K562 (cell line): ENCODE measurements around the gene GOLPH3L. TPM values are rescaled to one million over a fixed set of nuclear protein-coding genes. Genes with fewer than 3 reads are reported as not detected.

Experiments
- PRPF4 ChIP-seq: fragments of 200-400 bp; formaldehyde crosslinking; IDR thresholded peaks from one replicate; pipeline ENCODE4 v1.6.1; 2017; ENCODE audit warnings: low read length, low read depth, mild to moderate bottlenecking; ENCODE audit not compliant: insufficient read depth, poor library complexity, severe bottlenecking
- SP1 ChIP-seq: sonication (generic); formaldehyde crosslinking; IDR thresholded peaks from 2 replicates; pipeline ENCODE4 v1.8.1; 2022; ENCODE audit warnings: mild to moderate bottlenecking, missing genetic modification reagents
- TEAD2 ChIP-seq: fragments of 450-650 bp; IDR thresholded peaks from 2 replicates; pipeline ENCODE4 v1.6.1; 2016; ENCODE audit warnings: missing genetic modification characterization, control low read depth, missing compliant biosample characterization
- YY1 ChIP-seq, 3 experiments: IDR thresholded peaks; 2 replicates each; pipeline ENCODE4 v1.6.1; 2011; ENCODE audit warnings: low read length in 2 of 3, mild to moderate bottlenecking in 2 of 3, moderate library complexity in 2 of 3, borderline replicate concordance in 1 of 3, control low read depth in 1 of 3, low read depth in 1 of 3; ENCODE audit not compliant: insufficient read depth in 3 of 3, insufficient replicate concordance in 2 of 3, control insufficient read depth in 1 of 3, insufficient read length in 1 of 3; ENCODE audit errors: extremely low read depth in 1 of 3
- ZNF143 ChIP-seq: sonication (generic); formaldehyde crosslinking; IDR thresholded peaks from 2 replicates; pipeline ENCODE4 v1.9.0; 2022; ENCODE audit warnings: mild to moderate bottlenecking, missing genetic modification reagents
- ZNF3 ChIP-seq: fragments of 250-450 bp; sonication (Bioruptor Pico); IDR thresholded peaks from 2 replicates; pipeline ENCODE4 v1.5.0; 2021; ENCODE audit warnings: mild to moderate bottlenecking, moderate library complexity
- ZNF324 ChIP-seq: fragments of 250-450 bp; sonication (Bioruptor Pico); IDR thresholded peaks from 2 replicates; pipeline ENCODE4 v1.4.0; 2020; ENCODE audit warnings: mild to moderate bottlenecking
- polyA plus RNA-seq, 8 experiments: library from polyadenylated mRNA; depleted of rRNA in 4 of 8; stranded (reverse) in 5 of 8; unstranded in 3 of 8; fragments of >200 nt; fragmentation: Nextera tagmentation in 2 of 8; fragmentation: Illumina TruSeq in 1 of 8; extraction: Ambion mirVana in 2 of 8; extraction: Trizol in 1 of 8; gene quantifications; 2 replicates each; pipeline versions ENCODE4 v1.2.1 to v1.2.3, GENCODE V29; 2011 to 2014; ENCODE audit warnings: inconsistent platforms in 1 of 8, missing spikeins in 1 of 8
- total RNA-seq, 7 experiments: library from RNA; depleted of rRNA in 6 of 7; stranded (reverse); fragments of >200 nt in 6 of 7; fragmentation: Illumina TruSeq in 2 of 7; extraction: Trizol in 2 of 7; gene quantifications; 2 replicates each; pipeline versions ENCODE4 v1.2.1 to v1.2.3, GENCODE V29; 2011 to 2021; ENCODE audit warnings: low replicate concordance in 1 of 7
- TF ChIP-seq, protein P1 (sequence below): fragments of 200-600 bp; sonication (generic); IDR thresholded peaks from one replicate; pipeline ENCODE4 v1.6.1; 2012; ENCODE audit warnings: mild to moderate bottlenecking, low read depth, low read length, inconsistent platforms
- TF ChIP-seq, protein P2 (sequence below): sonication (generic); formaldehyde crosslinking; IDR thresholded peaks from 2 replicates; pipeline ENCODE4 v1.8.1; 2023; ENCODE audit warnings: missing genetic modification reagents, mild to moderate bottlenecking, borderline replicate concordance

Gene GOLPH3L
- total and polyA plus RNA-seq, 9 of the 15 experiments (the other 6 are each of a cell fraction or from before 2014, with no cell fraction given), result 8.1 to 42.1 (median 21.6) TPM

DNA sequence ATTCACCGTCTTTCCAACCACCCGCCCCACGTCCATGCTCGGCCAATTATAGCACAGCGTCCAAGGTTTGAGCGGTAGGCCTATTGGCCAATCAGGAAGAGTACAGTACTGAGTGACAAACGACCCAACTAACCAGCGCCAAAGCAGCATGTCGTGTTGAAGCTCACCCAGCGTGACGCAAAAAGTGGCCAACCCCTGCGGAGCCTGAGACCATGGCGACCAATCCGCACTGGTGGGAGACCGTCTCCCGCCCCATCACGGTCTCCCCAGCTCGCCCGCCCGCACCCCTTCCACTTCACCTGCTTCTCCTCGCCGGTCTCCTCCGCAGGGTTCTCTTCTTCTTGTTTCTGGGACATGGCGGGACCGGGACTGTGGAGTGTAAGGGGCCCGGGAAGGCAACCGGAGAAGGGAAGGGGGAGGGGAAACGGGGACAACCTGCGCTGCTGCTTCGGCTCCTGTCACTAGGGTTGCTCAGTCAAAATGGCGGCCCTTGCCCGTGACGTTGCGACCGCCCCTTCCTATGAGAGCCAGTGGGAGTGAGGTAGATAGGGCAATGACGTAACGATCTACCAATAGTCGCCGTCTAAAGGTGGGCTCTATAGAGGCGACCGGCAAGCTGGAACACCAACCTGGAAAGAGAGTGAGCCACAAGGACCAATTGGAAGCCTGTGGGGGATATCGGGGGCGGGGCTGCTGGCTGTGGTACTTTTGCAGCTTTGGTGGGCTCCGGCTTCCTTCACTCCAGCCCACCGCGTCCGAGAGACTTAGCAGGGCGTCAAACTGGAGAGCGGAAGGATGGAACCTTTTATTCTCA, 67.6 kb downstream of the GOLPH3L start, which contains the start of gene ENSA (continued):
- TF ChIP-seq, protein P1, sequence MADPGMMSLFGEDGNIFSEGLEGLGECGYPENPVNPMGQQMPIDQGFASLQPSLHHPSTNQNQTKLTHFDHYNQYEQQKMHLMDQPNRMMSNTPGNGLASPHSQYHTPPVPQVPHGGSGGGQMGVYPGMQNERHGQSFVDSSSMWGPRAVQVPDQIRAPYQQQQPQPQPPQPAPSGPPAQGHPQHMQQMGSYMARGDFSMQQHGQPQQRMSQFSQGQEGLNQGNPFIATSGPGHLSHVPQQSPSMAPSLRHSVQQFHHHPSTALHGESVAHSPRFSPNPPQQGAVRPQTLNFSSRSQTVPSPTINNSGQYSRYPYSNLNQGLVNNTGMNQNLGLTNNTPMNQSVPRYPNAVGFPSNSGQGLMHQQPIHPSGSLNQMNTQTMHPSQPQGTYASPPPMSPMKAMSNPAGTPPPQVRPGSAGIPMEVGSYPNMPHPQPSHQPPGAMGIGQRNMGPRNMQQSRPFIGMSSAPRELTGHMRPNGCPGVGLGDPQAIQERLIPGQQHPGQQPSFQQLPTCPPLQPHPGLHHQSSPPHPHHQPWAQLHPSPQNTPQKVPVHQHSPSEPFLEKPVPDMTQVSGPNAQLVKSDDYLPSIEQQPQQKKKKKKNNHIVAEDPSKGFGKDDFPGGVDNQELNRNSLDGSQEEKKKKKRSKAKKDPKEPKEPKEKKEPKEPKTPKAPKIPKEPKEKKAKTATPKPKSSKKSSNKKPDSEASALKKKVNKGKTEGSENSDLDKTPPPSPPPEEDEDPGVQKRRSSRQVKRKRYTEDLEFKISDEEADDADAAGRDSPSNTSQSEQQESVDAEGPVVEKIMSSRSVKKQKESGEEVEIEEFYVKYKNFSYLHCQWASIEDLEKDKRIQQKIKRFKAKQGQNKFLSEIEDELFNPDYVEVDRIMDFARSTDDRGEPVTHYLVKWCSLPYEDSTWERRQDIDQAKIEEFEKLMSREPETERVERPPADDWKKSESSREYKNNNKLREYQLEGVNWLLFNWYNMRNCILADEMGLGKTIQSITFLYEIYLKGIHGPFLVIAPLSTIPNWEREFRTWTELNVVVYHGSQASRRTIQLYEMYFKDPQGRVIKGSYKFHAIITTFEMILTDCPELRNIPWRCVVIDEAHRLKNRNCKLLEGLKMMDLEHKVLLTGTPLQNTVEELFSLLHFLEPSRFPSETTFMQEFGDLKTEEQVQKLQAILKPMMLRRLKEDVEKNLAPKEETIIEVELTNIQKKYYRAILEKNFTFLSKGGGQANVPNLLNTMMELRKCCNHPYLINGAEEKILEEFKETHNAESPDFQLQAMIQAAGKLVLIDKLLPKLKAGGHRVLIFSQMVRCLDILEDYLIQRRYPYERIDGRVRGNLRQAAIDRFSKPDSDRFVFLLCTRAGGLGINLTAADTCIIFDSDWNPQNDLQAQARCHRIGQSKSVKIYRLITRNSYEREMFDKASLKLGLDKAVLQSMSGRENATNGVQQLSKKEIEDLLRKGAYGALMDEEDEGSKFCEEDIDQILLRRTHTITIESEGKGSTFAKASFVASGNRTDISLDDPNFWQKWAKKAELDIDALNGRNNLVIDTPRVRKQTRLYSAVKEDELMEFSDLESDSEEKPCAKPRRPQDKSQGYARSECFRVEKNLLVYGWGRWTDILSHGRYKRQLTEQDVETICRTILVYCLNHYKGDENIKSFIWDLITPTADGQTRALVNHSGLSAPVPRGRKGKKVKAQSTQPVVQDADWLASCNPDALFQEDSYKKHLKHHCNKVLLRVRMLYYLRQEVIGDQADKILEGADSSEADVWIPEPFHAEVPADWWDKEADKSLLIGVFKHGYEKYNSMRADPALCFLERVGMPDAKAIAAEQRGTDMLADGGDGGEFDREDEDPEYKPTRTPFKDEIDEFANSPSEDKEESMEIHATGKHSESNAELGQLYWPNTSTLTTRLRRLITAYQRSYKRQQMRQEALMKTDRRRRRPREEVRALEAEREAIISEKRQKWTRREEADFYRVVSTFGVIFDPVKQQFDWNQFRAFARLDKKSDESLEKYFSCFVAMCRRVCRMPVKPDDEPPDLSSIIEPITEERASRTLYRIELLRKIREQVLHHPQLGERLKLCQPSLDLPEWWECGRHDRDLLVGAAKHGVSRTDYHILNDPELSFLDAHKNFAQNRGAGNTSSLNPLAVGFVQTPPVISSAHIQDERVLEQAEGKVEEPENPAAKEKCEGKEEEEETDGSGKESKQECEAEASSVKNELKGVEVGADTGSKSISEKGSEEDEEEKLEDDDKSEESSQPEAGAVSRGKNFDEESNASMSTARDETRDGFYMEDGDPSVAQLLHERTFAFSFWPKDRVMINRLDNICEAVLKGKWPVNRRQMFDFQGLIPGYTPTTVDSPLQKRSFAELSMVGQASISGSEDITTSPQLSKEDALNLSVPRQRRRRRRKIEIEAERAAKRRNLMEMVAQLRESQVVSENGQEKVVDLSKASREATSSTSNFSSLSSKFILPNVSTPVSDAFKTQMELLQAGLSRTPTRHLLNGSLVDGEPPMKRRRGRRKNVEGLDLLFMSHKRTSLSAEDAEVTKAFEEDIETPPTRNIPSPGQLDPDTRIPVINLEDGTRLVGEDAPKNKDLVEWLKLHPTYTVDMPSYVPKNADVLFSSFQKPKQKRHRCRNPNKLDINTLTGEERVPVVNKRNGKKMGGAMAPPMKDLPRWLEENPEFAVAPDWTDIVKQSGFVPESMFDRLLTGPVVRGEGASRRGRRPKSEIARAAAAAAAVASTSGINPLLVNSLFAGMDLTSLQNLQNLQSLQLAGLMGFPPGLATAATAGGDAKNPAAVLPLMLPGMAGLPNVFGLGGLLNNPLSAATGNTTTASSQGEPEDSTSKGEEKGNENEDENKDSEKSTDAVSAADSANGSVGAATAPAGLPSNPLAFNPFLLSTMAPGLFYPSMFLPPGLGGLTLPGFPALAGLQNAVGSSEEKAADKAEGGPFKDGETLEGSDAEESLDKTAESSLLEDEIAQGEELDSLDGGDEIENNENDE, result no peak
- TF ChIP-seq ZNF143 (no peak), SP1 (peak; percentile 93), TEAD2 (no peak), ZNF324 (CRISPR knock-in tag) (no peak), YY1 (IDR thresholded peaks at IDR 0.05; ENCODE audit: borderline replicate concordance in 1 of 3, control insufficient read depth in 1 of 3, extremely low read depth in 1 of 3, insufficient read depth in 3 of 3, insufficient read length in 1 of 3, insufficient replicate concordance in 2 of 3, low read depth in 1 of 3, low read length in 2 of 3) (peak; percentile 90 to 96 (median 94)), ZNF3 (CRISPR knock-in tag) (no peak), PRPF4 (no peak)
- TF ChIP-seq, protein P2, sequence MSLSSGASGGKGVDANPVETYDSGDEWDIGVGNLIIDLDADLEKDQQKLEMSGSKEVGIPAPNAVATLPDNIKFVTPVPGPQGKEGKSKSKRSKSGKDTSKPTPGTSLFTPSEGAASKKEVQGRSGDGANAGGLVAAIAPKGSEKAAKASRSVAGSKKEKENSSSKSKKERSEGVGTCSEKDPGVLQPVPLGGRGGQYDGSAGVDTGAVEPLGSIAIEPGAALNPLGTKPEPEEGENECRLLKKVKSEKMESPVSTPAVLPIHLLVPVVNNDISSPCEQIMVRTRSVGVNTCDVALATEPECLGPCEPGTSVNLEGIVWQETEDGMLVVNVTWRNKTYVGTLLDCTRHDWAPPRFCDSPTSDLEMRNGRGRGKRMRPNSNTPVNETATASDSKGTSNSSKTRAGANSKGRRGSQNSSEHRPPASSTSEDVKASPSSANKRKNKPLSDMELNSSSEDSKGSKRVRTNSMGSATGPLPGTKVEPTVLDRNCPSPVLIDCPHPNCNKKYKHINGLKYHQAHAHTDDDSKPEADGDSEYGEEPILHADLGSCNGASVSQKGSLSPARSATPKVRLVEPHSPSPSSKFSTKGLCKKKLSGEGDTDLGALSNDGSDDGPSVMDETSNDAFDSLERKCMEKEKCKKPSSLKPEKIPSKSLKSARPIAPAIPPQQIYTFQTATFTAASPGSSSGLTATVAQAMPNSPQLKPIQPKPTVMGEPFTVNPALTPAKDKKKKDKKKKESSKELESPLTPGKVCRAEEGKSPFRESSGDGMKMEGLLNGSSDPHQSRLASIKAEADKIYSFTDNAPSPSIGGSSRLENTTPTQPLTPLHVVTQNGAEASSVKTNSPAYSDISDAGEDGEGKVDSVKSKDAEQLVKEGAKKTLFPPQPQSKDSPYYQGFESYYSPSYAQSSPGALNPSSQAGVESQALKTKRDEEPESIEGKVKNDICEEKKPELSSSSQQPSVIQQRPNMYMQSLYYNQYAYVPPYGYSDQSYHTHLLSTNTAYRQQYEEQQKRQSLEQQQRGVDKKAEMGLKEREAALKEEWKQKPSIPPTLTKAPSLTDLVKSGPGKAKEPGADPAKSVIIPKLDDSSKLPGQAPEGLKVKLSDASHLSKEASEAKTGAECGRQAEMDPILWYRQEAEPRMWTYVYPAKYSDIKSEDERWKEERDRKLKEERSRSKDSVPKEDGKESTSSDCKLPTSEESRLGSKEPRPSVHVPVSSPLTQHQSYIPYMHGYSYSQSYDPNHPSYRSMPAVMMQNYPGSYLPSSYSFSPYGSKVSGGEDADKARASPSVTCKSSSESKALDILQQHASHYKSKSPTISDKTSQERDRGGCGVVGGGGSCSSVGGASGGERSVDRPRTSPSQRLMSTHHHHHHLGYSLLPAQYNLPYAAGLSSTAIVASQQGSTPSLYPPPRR, result no peak
